Activated T-cell treated with anti-CD3 and anti-CD28 coated beads, Interleukin-2, amount 50 U/mL, for 48 hours (primary cell): Measurements from ENCODE around the gene NRP1.
A peak's percentile ranks its signal among the peaks of the same experiment; 100 is the strongest.

Experiments used
- DNase-seq, 2 experiments: peaks; one replicate each; pipeline ENCODE4 v3.0.0-alpha.2; 2020

NRP1 gene

GRCh38 chr10:33288127-33288526 is 46.3 kb downstream of the NRP1 start:
- DNase-seq, result no peak

GRCh38 chr10:33287112-33287511 is 47.4 kb downstream of the NRP1 start:
- no peak for DNase-seq

GRCh38 chr10:33286157-33286934 is 48.1 kb downstream of the NRP1 start:
- DNase-seq, result no peak

GRCh38 chr10:33284945-33285344 is 49.5 kb downstream of the NRP1 start:
- DNase-seq, result no peak

- no peak for DNase-seq
Measured at GRCh38 chr10:33279811-33280602, 54.5 kb downstream of the NRP1 start.

GRCh38 chr10:33279276-33279675 is 55.2 kb downstream of the NRP1 start:
- no peak for DNase-seq

- DNase-seq, result no peak
Measured at GRCh38 chr10:33278198-33278597, 56.3 kb downstream of the NRP1 start.

- DNase-seq, result no peak
Measured at GRCh38 chr10:33277135-33277536, 57.3 kb downstream of the NRP1 start.

- DNase-seq, result no peak
Measured at GRCh38 chr10:33276282-33276923, 58.1 kb downstream of the NRP1 start.

- DNase-seq, result no peak
Measured at GRCh38 chr10:33274096-33274785, 60.2 kb downstream of the NRP1 start.

GRCh38 chr10:33273295-33274002 is 61.0 kb downstream of the NRP1 start:
- no peak for DNase-seq

GRCh38 chr10:33272635-33273034 is 61.8 kb downstream of the NRP1 start:
- DNase-seq, result no peak

GRCh38 chr10:33271969-33272583 is 62.4 kb downstream of the NRP1 start:
- DNase-seq, result no peak

GRCh38 chr10:33270971-33271370 is 63.5 kb downstream of the NRP1 start:
- DNase-seq, result no peak

- DNase-seq, result no peak
Measured at GRCh38 chr10:33267708-33268107, 66.8 kb downstream of the NRP1 start.

- peak; percentile 74 to 75 for DNase-seq
Measured at GRCh38 chr10:33265621-33266020, 68.8 kb downstream of the NRP1 start.

- no peak for DNase-seq
Measured at GRCh38 chr10:33263453-33263852, 71.0 kb downstream of the NRP1 start.

GRCh38 chr10:33262871-33263270 is 71.6 kb downstream of the NRP1 start:
- no peak for DNase-seq

- DNase-seq, result no peak
Measured at GRCh38 chr10:33260403-33261149, 73.9 kb downstream of the NRP1 start.

- DNase-seq, result no peak
Measured at GRCh38 chr10:33258967-33259366, 75.5 kb downstream of the NRP1 start.

- DNase-seq, result no peak
Measured at GRCh38 chr10:33257439-33258080, 76.9 kb downstream of the NRP1 start.
